Epidermal melanocyte (primary cell): Measurements from ENCODE around the gene SLITRK4.

ENCODE experiments used
- DNase-seq: peaks from one replicate; pipeline ENCODE4 v3.0.0; 2011; ENCODE audit warnings: low spot score; ENCODE audit not compliant: insufficient read length

Gene SLITRK4

GRCh38 chrX:143635915-143636314 lies at the start of gene SLITRK4:
TSS of gene SLITRK4 (minus strand) at chrX:143636101. CDS start at chrX:143631108, 4,993 bp downstream.
- no peak for DNase-seq

DNA sequence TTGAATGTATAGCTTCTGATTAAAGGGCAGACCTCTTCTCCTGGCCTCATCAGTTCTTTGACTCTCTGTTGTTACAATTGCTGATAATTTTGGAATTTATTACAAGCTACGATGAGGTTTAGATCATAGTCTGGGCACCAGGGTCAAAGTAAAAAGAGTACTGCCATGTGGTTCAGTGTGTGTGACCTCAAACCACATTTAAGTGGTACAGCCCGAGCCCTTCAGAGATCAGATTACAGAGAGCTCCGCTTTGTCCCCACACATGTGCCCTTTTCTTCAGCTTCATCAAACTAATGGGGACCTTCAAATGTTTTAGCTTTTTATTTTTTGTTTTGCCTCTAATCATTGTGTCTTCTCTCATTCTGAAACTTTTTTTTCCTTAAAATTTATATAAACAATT lies 47.6 kb upstream of the SLITRK4 start:
- no peak for DNase-seq

- DNase-seq, result no peak
Observed at GRCh38 chrX:143674926-143675325, 39.0 kb upstream of the SLITRK4 start.

GRCh38 chrX:143669395-143669794 lies 33.5 kb upstream of the SLITRK4 start:
- DNase-seq, result no peak

DNA sequence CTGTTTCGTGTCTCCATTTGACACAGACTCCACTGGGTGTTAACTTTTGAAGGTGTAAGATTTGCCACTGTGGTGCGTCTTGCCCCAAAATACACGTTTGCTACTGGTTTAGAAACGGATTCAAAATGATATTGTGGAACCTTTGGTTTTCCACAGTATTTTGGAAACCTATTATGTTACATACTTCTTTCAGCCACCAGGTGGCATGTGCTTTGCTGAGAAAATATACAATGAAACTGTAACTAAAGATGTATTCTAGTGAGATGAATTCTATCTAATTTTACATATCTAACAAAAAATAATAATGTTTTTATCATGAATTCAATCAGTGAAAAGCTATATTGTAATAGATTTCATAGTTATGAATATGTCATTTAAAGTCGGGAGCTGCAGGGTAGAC lies 28.4 kb upstream of the SLITRK4 start:
- DNase-seq, result no peak

GRCh38 chrX:143663755-143664154 lies 27.9 kb upstream of the SLITRK4 start:
- DNase-seq, result no peak

DNA sequence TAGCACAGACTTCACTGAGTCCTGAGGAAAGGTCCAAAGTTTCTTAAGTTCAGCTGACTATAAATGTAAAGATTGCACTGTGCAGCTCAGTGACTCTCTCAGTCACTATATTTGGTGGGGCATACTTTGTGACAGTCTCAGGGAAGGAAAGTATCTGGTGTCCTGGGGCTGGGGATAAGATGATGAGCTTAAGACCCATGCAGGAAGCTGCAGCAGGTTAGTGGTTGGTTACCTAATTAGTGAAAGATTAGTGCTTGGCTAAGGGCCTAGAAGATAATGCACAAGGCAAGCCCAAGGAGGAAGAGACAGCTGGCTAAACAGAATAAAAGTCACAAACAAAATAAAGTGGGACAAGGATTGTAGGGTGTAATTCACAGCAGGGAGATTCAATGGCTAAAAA lies 25.4 kb upstream of the SLITRK4 start:
- DNase-seq, result no peak

DNA sequence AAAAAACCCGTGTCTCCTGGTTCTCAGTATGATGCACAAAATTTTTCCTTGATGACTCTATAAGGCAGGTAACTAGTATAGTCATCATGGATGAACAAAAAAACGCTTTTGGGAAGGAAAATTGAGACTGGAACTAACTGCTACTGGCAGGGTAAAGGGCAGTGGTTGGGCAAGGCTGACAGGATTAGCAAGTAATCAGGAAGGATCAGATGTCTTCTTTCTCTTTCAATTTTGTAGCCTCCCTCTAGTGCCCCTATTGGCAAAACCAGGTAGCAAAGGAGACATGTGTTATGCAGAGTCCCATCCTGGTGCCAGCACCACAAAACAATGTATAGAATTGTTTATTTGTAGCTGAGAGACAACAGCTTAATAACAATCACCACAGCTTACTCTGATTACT lies 12.8 kb upstream of the SLITRK4 start:
- DNase-seq, result no peak

- no peak for DNase-seq
Observed at GRCh38 chrX:143642426-143642825, 6.5 kb upstream of the SLITRK4 start.

GRCh38 chrX:143636831-143637230 lies 930 bp upstream of the SLITRK4 start:
- no peak for DNase-seq

DNA sequence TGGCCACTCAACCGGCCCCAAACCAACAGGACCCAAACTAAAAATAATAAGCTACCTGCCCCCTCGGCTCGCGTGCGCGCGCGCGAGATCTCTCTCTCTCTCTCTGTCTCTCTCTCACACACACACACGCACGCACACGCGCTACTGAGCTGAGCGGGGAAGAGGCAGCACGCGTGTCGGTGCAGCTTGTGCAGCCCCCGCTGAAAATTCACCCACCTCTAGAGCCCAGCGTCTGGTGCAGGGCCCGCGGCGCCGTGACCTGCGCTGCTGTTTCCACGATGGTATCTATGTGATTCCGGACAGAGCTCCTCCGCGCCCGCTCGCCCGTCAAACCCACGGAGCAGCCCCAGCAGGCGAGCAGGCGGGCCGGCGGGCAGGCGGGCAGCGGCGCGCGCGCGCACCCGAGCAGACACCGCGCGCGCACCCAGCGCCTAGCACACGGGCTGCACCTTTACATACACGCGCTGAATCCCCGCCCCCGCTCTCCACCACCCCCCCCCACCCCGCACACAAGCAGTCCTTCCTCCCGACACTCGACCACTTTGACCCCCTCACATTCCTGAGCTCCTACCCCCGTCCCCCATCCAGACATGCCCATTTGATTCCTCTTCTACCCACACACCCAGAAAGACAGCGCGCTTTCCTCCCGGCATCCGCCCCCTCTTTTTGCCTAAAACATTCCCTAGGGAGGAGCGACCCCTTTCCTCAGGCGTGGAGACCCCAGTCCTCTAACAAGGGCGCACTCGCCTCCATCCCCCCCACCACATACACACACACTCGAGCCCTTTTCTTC lies 1.0 kb downstream of the SLITRK4 start:
- DNase-seq, result no peak

DNA sequence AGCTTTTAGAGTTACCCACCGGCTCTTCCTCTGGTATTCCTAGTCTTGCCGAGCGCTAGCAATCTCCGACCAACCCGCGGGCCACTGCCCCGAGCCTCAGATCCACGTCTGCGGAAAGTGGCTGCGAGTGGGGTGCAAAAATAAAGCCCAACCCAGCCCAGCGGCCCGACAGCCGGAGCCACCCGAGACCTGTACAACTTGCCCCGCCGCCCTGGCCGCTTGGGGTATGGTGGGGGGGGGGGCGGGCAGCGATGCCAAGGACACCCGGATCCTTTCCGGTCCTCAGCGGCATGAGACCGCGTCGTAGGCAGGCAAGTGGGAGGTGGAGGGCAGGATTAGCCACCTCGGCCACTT lies 1.6 kb downstream of the SLITRK4 start:
- no peak for DNase-seq

DNA sequence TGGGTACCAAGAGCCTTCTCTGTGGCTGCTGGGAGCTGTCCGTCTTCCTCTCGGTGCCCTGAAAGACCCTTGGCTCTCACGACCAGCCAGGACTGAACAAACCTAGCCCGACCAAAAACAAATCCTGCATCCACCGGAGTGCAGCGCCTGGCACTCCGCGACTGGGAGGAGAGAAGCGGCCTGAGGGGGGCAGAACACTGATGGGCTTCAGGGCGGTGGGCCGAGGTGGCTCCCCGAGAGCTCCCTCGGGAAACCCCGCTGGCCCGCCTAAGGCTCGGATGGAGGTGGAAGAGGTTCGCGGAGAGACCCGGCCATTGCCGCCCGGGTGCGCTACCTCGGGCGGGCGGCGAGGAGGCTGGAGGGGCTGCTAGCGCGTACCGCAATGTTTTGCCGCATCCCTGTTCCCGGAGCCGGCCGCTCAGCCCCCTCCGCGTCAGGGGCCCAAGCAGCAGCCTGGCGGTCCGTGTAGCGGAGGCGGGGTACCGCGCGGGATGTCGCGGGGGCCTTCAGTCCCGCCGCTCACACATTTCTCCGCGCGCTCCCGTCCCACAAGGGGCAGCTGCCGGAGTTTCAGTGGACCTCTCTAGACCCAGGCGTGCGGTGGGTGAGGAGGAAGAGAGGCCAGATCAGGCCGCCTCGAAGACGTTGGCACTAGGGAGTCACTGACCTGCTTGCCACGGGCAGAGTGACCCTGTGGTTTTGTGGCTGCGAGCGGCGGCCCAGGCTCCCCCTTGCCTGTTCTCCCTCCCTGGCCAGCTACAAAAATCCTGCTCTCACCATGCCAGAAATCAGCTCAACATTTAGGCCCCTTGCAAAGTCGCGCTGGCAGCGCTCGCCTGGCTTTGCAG lies 2.2 kb downstream of the SLITRK4 start:
- no peak for DNase-seq

GRCh38 chrX:143632625-143633410 lies 3.1 kb downstream of the SLITRK4 start:
- no peak for DNase-seq

DNA sequence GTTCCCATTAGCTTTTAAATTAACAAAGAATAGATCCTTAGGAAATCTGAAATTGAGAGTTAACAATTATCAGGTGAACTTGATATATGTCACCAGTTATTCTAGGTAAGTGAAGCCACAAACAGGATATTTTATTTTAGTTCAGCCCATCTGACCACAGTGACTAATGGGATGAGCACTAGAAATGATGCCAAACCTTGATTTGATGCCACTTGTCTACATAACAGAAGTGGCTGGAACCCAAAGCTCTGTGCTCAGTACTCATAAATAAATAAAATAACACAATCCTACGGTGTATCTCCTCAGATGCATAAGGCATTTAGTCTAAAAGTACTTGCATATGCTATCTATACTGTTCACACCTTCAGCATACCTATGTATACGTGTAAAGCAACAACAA lies 12.2 kb downstream of the SLITRK4 start:
- no peak for DNase-seq

DNA sequence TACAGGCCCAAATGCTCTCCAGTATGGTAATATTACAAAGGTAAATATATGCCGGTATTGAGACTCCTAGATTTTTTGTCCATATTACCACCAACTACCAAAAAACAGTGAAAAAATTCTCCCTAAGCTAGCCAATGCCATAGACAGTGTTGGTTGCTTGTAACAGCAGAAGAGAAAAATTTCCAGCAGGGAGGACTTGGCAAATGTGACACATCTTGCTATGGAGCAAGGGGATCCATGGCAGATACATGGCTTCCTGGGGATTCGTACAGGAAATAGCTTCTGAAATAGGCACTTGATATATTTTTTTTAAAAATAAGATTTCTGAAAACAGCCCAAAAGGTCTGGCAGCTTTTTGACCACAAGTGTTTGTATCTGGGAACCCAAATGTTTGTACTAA lies 14.6 kb downstream of the SLITRK4 start:
- DNase-seq, result no peak

- no peak for DNase-seq
Observed at GRCh38 chrX:143615851-143616250, 20.1 kb downstream of the SLITRK4 start.

DNA sequence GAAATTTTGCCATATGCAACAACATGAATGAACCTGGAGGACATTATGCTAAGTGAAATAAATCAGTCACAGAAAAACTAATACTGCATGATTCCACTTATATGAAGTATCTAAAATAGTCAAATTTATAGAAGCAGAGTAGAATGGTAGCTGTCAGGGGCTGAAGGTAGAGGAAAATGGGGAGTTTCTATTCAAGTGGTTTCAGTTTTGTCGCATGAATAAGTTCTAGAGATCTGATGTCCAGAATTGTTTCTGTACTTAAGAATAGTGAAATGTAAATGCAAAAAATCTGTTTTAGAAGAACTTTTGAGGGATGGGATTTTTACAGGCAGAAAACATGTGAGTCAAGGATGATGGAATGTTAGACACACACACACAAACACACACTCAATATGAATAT lies 34.1 kb downstream of the SLITRK4 start:
- DNase-seq, result no peak

GRCh38 chrX:143581240-143581639 lies 54.7 kb downstream of the SLITRK4 start:
- DNase-seq, result no peak

- no peak for DNase-seq
Observed at GRCh38 chrX:143580266-143580665, 55.6 kb downstream of the SLITRK4 start.
